AG04450 (cell line): ENCODE data around the gene DBH. TPM values are rescaled to one million over a fixed set of nuclear protein-coding genes. Genes with fewer than 3 reads are reported as not detected.

Experiments used
- CTCF ChIA-PET: fragments of 300-600, 350-600 bp; formaldehyde crosslinking; extraction: SDS; loops from one replicate; lab custom pipeline; 2022; ENCODE audit warnings: antibody characterized with exemption, inconsistent platforms; lab: Charles Lee
- POLR2A ChIA-PET: fragments of 350-600 bp; formaldehyde crosslinking; extraction: SDS; loops from one replicate; lab custom pipeline; 2021; ENCODE audit warnings: antibody characterized with exemption, inconsistent platforms; lab: Yijun Ruan, JAX
- DNase-seq: peaks from one replicate; pipeline ENCODE4 v3.0.0-alpha.2; 2011; ENCODE audit warnings: low read depth, low spot score
- H3K27ac ChIP-seq: one replicate; pipeline ENCODE4 v1.5.1; 2012; ENCODE audit warnings: low read depth, low read length, control low read depth
- H3K27me3 ChIP-seq: one replicate; pipeline ENCODE4 v1.6.0; 2012; ENCODE audit warnings: low read length; ENCODE audit not compliant: control insufficient read depth, insufficient read depth
- H3K4me3 ChIP-seq: 2 replicates; pipeline ENCODE4 v1.5.1; 2011; ENCODE audit warnings: mild to moderate bottlenecking, low read depth, low read length, control low read depth
- H3K9me3 ChIP-seq: 2 replicates; pipeline ENCODE4 v1.5.1; 2012; ENCODE audit warnings: low read length; ENCODE audit not compliant: control insufficient read depth, insufficient read depth
- CTCF ChIP-seq: IDR thresholded peaks from 2 replicates; pipeline ENCODE4 v1.5.1; 2011; ENCODE audit warnings: low read depth, low read length, control low read depth, inconsistent platforms
- polyA plus RNA-seq: library from polyadenylated mRNA; depleted of rRNA; stranded (reverse); fragments of >200 nt; gene quantifications from 2 replicates; pipeline ENCODE4 v1.2.3, GENCODE V29; 2011

DBH gene
- polyA plus RNA-seq, 1 experiment, result not detected

GRCh38 chr9:133684121-133684935 lies 48.2 kb downstream of the DBH start:
- ChIA-PET CTCF (no interaction called here), POLR2A (no interaction called here)
- DNase-seq, result no peak
- no peak overlapping the region for H3K27ac ChIP-seq
- no peak for TF ChIP-seq CTCF
- H3K4me3 ChIP-seq, result no peak overlapping the region
- H3K9me3 ChIP-seq, result no peaks in the 10 kb centered on the region; the same call in 1 of the 2 replicates
- H3K27me3 ChIP-seq, result peaks cover 7% of the 10 kb centered on the region

- ChIA-PET CTCF (no interaction called here), POLR2A (no interaction called here)
- H3K27me3 ChIP-seq, result peaks cover 2% of the 10 kb centered on the region
- no peak overlapping the region for H3K27ac ChIP-seq
- no peak for TF ChIP-seq CTCF
- H3K9me3 ChIP-seq, result no peaks in the 10 kb centered on the region; the same call in 1 of the 2 replicates
- no peak overlapping the region for H3K4me3 ChIP-seq
- no peak for DNase-seq
Measured at GRCh38 chr9:133684936-133685361, 48.8 kb downstream of the DBH start.

- CTCF ChIA-PET, result no interaction called here
- Histone ChIP-seq H3K4me3 (no peak overlapping the region), H3K9me3 (no peaks in the 10 kb centered on the region; the same call in 1 of the 2 replicates), H3K27ac (no peak overlapping the region), H3K27me3 (no peaks in the 10 kb centered on the region)
- TF ChIP-seq CTCF, result no peak
- DNase-seq, result no peak
- POLR2A ChIA-PET, result no interaction called here
Measured at GRCh38 chr9:133685653-133686609, 49.8 kb downstream of the DBH start.

GRCh38 chr9:133686642-133687575 lies 50.7 kb downstream of the DBH start:
- Histone ChIP-seq H3K27ac (no peak overlapping the region), H3K27me3 (no peaks in the 10 kb centered on the region), H3K4me3 (no peak overlapping the region), H3K9me3 (no peaks in the 10 kb centered on the region; the same call in 1 of the 2 replicates)
- ChIA-PET POLR2A (no interaction called here), CTCF (no interaction called here)
- no peak for TF ChIP-seq CTCF
- DNase-seq, result no peak
